Measurements from ENCODE around the gene COL8A1.
"Not testable (repeated sequence)": the region's sequence is repeated elsewhere in the genome, so short reads cannot be mapped to it uniquely, and the experiment has no call there.

COL8A1 gene

GRCh38 chr3:99700631-99701268 is 62.4 kb downstream of the COL8A1 start:
- FAIRE-seq: no peak

DNA sequence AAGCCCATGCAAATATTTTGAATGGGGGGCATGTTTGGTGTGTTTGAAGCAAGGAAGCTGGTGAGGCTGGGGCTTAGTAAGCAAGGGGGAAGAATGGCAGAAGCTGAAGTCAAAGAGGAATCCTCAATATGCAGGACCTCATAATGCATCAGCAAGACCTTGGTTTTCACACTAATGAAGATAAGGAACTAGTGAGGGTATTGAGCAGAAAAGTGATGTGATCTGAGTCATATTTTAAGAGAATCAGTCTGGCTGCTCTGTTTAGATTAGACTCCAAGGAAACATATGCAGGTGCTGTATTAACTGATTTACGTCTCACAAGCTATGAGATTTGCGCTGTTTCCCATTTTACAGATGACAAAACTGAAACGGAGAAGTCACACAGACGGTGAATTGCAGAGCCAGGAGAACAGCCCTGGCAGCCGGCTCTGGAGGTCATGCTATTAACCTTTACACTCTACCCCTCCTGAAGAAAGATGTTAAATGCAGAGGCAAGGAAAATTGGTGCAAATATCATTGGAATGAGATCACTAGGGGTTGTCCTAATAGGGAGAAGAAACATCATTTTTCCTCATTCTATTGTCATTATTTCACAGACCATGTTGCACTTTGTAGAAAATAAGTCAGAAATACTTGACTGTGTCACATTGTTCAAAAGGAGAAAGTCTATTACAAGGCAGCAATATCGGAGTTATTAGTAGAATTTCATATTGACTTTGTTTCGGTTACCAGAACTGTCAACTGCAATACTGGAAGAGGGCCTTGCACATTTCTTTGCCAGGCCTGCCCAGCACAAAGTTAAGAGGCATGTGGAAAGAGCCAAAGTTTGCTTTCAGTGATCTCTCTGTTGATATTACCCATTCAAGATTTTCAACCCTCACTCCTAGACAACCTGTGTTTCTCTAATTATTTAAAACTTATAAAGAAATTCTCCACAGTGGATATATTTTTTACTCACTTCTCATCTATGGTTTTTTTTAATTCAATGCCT is 64.9 kb downstream of the COL8A1 start:
- DNase-seq (ENCODE audit: extremely low spot score, insufficient read length, low read depth) (no peak), FAIRE-seq (no peak)

More at GRCh38 chr3:99700631-99701268, 62.4 kb downstream of the COL8A1 start:
- no peak for DNase-seq (ENCODE audit: extremely low spot score, insufficient read length, low read depth)

DNA sequence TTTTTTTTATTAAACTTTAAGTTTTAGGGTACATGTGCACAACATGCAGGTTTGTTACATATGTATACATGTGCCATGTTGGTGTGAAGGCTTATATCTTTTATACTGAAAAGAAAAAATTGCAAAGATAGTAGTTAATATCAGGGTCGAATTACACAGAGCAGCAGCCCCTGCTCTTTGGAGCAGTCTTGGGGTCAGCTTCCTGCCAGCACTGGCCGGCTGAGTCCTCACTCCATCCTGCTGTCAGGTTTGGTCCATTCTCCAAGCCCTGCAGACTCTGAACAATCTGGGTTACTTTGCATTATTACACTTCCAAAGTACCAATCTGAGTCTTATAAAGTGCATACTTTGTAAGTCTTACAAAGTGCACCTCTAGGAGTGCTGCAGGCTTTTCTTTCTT is 66.0 kb downstream of the COL8A1 start:
- FAIRE-seq (no peak), DNase-seq (ENCODE audit: extremely low spot score, insufficient read length, low read depth) (no peak)

- FAIRE-seq (no peak), DNase-seq (ENCODE audit: extremely low spot score, insufficient read length, low read depth) (no peak)
Observed at GRCh38 chr3:99706410-99706809, 68.0 kb downstream of the COL8A1 start.

- FAIRE-seq: no peak
- DNase-seq (ENCODE audit: extremely low spot score, insufficient read length, low read depth): no peak
Observed at GRCh38 chr3:99708207-99708745, 69.9 kb downstream of the COL8A1 start.

GRCh38 chr3:99709686-99710085 is 71.3 kb downstream of the COL8A1 start:
- no peak for DNase-seq (ENCODE audit: extremely low spot score, insufficient read length, low read depth)
- no peak for FAIRE-seq

DNA sequence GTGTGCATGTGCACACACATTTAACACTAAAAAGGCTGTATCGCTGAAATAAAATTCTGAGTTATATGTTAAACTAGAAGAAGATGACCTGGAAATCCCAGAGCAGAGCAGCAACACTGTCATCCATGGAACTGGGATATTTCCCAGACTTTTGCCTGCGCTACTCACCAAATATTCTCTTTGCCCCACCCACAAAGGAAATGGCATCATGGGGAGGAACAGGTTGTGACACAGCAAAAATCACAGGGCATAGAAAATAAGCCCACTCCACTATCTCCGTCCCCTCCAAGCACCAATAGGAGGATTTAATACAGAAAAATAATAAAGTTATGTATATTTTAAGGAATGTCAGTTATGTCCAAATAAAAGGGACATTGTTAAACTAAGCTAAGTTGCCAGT is 71.7 kb downstream of the COL8A1 start:
- DNase-seq (ENCODE audit: extremely low spot score, insufficient read length, low read depth): no peak
- no peak for FAIRE-seq

GRCh38 chr3:99711351-99711750 is 73.0 kb downstream of the COL8A1 start:
- DNase-seq (ENCODE audit: extremely low spot score, insufficient read length, low read depth) (no peak), FAIRE-seq (no peak)

GRCh38 chr3:99712291-99712954 is 74.0 kb downstream of the COL8A1 start:
- FAIRE-seq: no peak
- no peak for DNase-seq (ENCODE audit: extremely low spot score, insufficient read length, low read depth)

DNA sequence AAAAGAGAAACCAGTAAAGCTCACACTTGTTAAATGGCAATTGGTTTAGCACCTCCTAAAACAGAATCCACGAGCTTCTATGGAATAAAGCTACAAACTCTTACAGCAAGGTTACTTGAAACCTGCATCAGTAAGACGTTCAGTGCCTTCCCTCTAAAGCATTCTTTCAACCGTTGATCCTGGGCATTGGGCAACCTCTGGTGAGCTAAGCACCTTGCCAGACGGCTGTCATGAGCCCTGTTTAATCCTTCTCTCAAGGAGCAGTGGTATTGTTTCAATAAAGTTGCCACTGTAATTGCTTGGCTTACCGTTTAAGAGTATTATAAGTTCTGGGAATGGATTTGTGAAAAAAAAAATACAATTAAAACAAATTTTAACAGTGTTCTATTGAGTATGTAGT is 75.0 kb downstream of the COL8A1 start:
- FAIRE-seq (no peak), DNase-seq (ENCODE audit: extremely low spot score, insufficient read length, low read depth) (no peak)

- no peak for DNase-seq (ENCODE audit: extremely low spot score, insufficient read length, low read depth)
- FAIRE-seq: no peak
Observed at GRCh38 chr3:99714146-99714545, 75.8 kb downstream of the COL8A1 start.

GRCh38 chr3:99714575-99714974 is 76.2 kb downstream of the COL8A1 start:
- FAIRE-seq (no peak), DNase-seq (ENCODE audit: extremely low spot score, insufficient read length, low read depth) (no peak)

- DNase-seq (ENCODE audit: extremely low spot score, insufficient read length, low read depth) (no peak), FAIRE-seq (no peak)
Observed at GRCh38 chr3:99716463-99716995, 78.1 kb downstream of the COL8A1 start.

DNA sequence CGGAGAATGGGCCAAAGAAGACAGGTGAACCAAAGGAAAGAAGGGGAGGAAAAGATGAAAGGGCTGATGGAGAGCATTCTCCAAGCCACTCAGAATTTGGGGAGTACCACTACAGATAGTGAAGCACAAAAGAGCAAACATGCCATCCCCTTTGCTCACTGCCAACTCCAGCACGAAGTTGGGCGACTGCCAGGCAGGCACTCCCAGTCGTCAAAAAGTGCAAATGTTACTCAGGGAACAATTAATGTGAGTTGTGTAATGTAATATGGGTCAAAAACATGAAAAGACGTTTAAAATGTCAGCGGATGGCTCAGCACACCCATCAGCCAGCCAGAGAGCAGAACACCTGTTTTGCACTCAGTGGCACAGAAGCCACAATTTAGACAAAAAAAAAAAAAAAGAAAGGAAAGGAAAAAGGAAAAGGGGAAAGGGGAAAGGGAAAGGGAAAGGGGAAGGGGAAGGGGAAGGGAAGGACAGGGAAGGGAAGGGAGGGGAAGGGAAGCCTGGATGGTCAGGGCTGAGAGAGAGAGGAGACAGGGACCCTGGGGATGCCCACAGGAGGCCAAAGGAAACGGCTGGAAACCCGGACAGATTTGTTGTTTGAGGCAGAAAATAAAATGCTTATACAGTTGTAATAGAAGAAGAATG is 82.7 kb downstream of the COL8A1 start:
- no peak for FAIRE-seq
- DNase-seq (ENCODE audit: extremely low spot score, insufficient read length, low read depth): no peak

- FAIRE-seq: no peak
- DNase-seq (ENCODE audit: extremely low spot score, insufficient read length, low read depth): no peak
Observed at GRCh38 chr3:99721633-99722007, 83.2 kb downstream of the COL8A1 start.

GRCh38 chr3:99724276-99724675 is 85.9 kb downstream of the COL8A1 start:
- no peak for DNase-seq (ENCODE audit: extremely low spot score, insufficient read length, low read depth)
- no peak for FAIRE-seq

- FAIRE-seq: no peak
- DNase-seq (ENCODE audit: extremely low spot score, insufficient read length, low read depth): no peak
Observed at GRCh38 chr3:99730870-99731269, 92.5 kb downstream of the COL8A1 start.

- no peak for DNase-seq (ENCODE audit: extremely low spot score, insufficient read length, low read depth)
- no peak for FAIRE-seq
Observed at GRCh38 chr3:99731499-99731898, 93.1 kb downstream of the COL8A1 start.

GRCh38 chr3:99740371-99740770 is 102.0 kb downstream of the COL8A1 start:
- FAIRE-seq: not testable (repeated sequence)

GRCh38 chr3:99741588-99741987 is 103.2 kb downstream of the COL8A1 start:
- no peak for FAIRE-seq
- no peak for DNase-seq (ENCODE audit: extremely low spot score, insufficient read length, low read depth)

More at GRCh38 chr3:99740371-99740770, 102.0 kb downstream of the COL8A1 start:
- DNase-seq (ENCODE audit: extremely low spot score, insufficient read length, low read depth): not testable (repeated sequence)

All from GM18507 (cell line).